ENCODE results near the gene CRIP1.

The CRIP1 gene

GRCh38 chr14:105533391-105533790 lies 46.7 kb downstream of the CRIP1 start:
- Histone ChIP-seq H3K4me3 (ENCODE audit: insufficient read length, low read depth) (no peak overlapping the region), H3K9me3 (ENCODE audit: insufficient read depth, low read length) (peaks cover 5% of the 10 kb centered on the region; the same call in 1 of the 2 replicates), H3K4me1 (ENCODE audit: insufficient read depth, insufficient read length) (peaks cover 6% of the 10 kb centered on the region), H3K9ac (ENCODE audit: insufficient read length, low read depth) (no peak overlapping the region), H3K36me3 (ENCODE audit: insufficient read depth, insufficient read length, low read length) (no peaks in the 10 kb centered on the region), H3K27me3 (ENCODE audit: insufficient read depth, insufficient read length) (peaks cover 23% of the 10 kb centered on the region)
- TF ChIP-seq YY1 (IDR thresholded peaks at IDR 0.05; ENCODE audit: insufficient read depth, insufficient read length) (no peak), ZNF274 (IDR thresholded peaks at IDR 0.05; ENCODE audit: low read depth, low read length) (no peak), SUZ12 (IDR thresholded peaks at IDR 0.05; ENCODE audit: extremely low read depth, insufficient read depth, insufficient read length) (no peak)
- no peak for DNase-seq (ENCODE audit: low read depth, low spot score)

GRCh38 chr14:105533811-105534498 lies 47.3 kb downstream of the CRIP1 start:
- no peaks in the 10 kb centered on the region for H3K36me3 ChIP-seq (ENCODE audit: insufficient read depth, insufficient read length, low read length)
- H3K27me3 ChIP-seq (ENCODE audit: insufficient read depth, insufficient read length), result peaks cover 26% of the 10 kb centered on the region
- peaks cover 4% of the 10 kb centered on the region; the same call in 1 of the 2 replicates for H3K9me3 ChIP-seq (ENCODE audit: insufficient read depth, low read length)
- H3K9ac ChIP-seq (ENCODE audit: insufficient read length, low read depth), result no peak overlapping the region
- peaks cover 6% of the 10 kb centered on the region for H3K4me1 ChIP-seq (ENCODE audit: insufficient read depth, insufficient read length)
- TF ChIP-seq SUZ12 (IDR thresholded peaks at IDR 0.05; ENCODE audit: extremely low read depth, insufficient read depth, insufficient read length) (no peak), YY1 (IDR thresholded peaks at IDR 0.05; ENCODE audit: insufficient read depth, insufficient read length) (no peak), ZNF274 (IDR thresholded peaks at IDR 0.05; ENCODE audit: low read depth, low read length) (no peak)
- H3K4me3 ChIP-seq (ENCODE audit: insufficient read length, low read depth), result no peak overlapping the region
- DNase-seq (ENCODE audit: low read depth, low spot score), result no peak

GRCh38 chr14:105534586-105534985 lies 47.9 kb downstream of the CRIP1 start:
- no peaks in the 10 kb centered on the region for H3K9me3 ChIP-seq (ENCODE audit: insufficient read depth, low read length)
- H3K27me3 ChIP-seq (ENCODE audit: insufficient read depth, insufficient read length), result peaks cover 22% of the 10 kb centered on the region
- H3K9ac ChIP-seq (ENCODE audit: insufficient read length, low read depth), result no peak overlapping the region
- TF ChIP-seq YY1 (IDR thresholded peaks at IDR 0.05; ENCODE audit: insufficient read depth, insufficient read length) (no peak), SUZ12 (IDR thresholded peaks at IDR 0.05; ENCODE audit: extremely low read depth, insufficient read depth, insufficient read length) (no peak), ZNF274 (IDR thresholded peaks at IDR 0.05; ENCODE audit: low read depth, low read length) (no peak)
- no peak for DNase-seq (ENCODE audit: low read depth, low spot score)
- H3K36me3 ChIP-seq (ENCODE audit: insufficient read depth, insufficient read length, low read length), result no peaks in the 10 kb centered on the region
- H3K4me1 ChIP-seq (ENCODE audit: insufficient read depth, insufficient read length), result peaks cover 6% of the 10 kb centered on the region
- no peak overlapping the region for H3K4me3 ChIP-seq (ENCODE audit: insufficient read length, low read depth)

- H3K9ac ChIP-seq (ENCODE audit: insufficient read length, low read depth), result no peak overlapping the region
- TF ChIP-seq YY1 (IDR thresholded peaks at IDR 0.05; ENCODE audit: insufficient read depth, insufficient read length) (no peak), SUZ12 (IDR thresholded peaks at IDR 0.05; ENCODE audit: extremely low read depth, insufficient read depth, insufficient read length) (no peak), ZNF274 (IDR thresholded peaks at IDR 0.05; ENCODE audit: low read depth, low read length) (no peak)
- H3K27me3 ChIP-seq (ENCODE audit: insufficient read depth, insufficient read length), result peaks cover 22% of the 10 kb centered on the region
- DNase-seq (ENCODE audit: low read depth, low spot score), result no peak
- H3K9me3 ChIP-seq (ENCODE audit: insufficient read depth, low read length), result no peaks in the 10 kb centered on the region
- H3K36me3 ChIP-seq (ENCODE audit: insufficient read depth, insufficient read length, low read length), result no peaks in the 10 kb centered on the region
- H3K4me1 ChIP-seq (ENCODE audit: insufficient read depth, insufficient read length), result peaks cover 6% of the 10 kb centered on the region
- H3K4me3 ChIP-seq (ENCODE audit: insufficient read length, low read depth), result no peak overlapping the region
These were observed 49.4 kb downstream of the CRIP1 start for GRCh38 chr14:105536051-105536450.

GRCh38 chr14:105536691-105537579 lies 50.2 kb downstream of the CRIP1 start:
- Histone ChIP-seq H3K36me3 (ENCODE audit: insufficient read depth, insufficient read length, low read length) (no peaks in the 10 kb centered on the region), H3K27me3 (ENCODE audit: insufficient read depth, insufficient read length) (peaks cover 22% of the 10 kb centered on the region), H3K4me3 (ENCODE audit: insufficient read length, low read depth) (no peak overlapping the region), H3K4me1 (ENCODE audit: insufficient read depth, insufficient read length) (peaks cover 6% of the 10 kb centered on the region), H3K9me3 (ENCODE audit: insufficient read depth, low read length) (no peaks in the 10 kb centered on the region), H3K9ac (ENCODE audit: insufficient read length, low read depth) (no peak overlapping the region)
- TF ChIP-seq ZNF274 (IDR thresholded peaks at IDR 0.05; ENCODE audit: low read depth, low read length), result no peak
- TF ChIP-seq YY1 (IDR thresholded peaks at IDR 0.05; ENCODE audit: insufficient read depth, insufficient read length), result no peak
- no peak for TF ChIP-seq SUZ12 (IDR thresholded peaks at IDR 0.05; ENCODE audit: extremely low read depth, insufficient read depth, insufficient read length)
- no peak for DNase-seq (ENCODE audit: low read depth, low spot score)

GRCh38 chr14:105537580-105538474 lies 51.1 kb downstream of the CRIP1 start:
- Histone ChIP-seq H3K9me3 (ENCODE audit: insufficient read depth, low read length) (no peaks in the 10 kb centered on the region), H3K27me3 (ENCODE audit: insufficient read depth, insufficient read length) (peaks cover 22% of the 10 kb centered on the region), H3K36me3 (ENCODE audit: insufficient read depth, insufficient read length, low read length) (no peaks in the 10 kb centered on the region), H3K9ac (ENCODE audit: insufficient read length, low read depth) (peak overlapping the region; percentile 64), H3K4me3 (ENCODE audit: insufficient read length, low read depth) (no peak overlapping the region), H3K4me1 (ENCODE audit: insufficient read depth, insufficient read length) (no peaks in the 10 kb centered on the region)
- TF ChIP-seq YY1 (IDR thresholded peaks at IDR 0.05; ENCODE audit: insufficient read depth, insufficient read length) (no peak), ZNF274 (IDR thresholded peaks at IDR 0.05; ENCODE audit: low read depth, low read length) (no peak), SUZ12 (IDR thresholded peaks at IDR 0.05; ENCODE audit: extremely low read depth, insufficient read depth, insufficient read length) (no peak)
- DNase-seq (ENCODE audit: low read depth, low spot score), result no peak

Data from NT2/D1 (cell line).